K562 treated with DMSO at 1 percent for 48 hours (cell line): ENCODE data around the gene RBP3. TPM values are rescaled to one million over a fixed set of nuclear protein-coding genes. Genes with fewer than 3 reads are reported as not detected.

ENCODE experiments used
- total RNA-seq: library from RNA; unstranded; fragments of 300-600 nt; gene quantifications from 2 replicates; pipeline ENCODE4 v1.2.3, GENCODE V29; 2022; ENCODE audit warnings: low replicate concordance; ENCODE audit errors: extremely low read depth

The RBP3 gene
- not detected in 2 replicates for total RNA-seq

GRCh38 chr10:47348138-47348651 is at the start of gene RBP3:
TSS of gene RBP3 (plus strand) at chr10:47348363. CDS start at chr10:47348485, 122 bp downstream.

DNA sequence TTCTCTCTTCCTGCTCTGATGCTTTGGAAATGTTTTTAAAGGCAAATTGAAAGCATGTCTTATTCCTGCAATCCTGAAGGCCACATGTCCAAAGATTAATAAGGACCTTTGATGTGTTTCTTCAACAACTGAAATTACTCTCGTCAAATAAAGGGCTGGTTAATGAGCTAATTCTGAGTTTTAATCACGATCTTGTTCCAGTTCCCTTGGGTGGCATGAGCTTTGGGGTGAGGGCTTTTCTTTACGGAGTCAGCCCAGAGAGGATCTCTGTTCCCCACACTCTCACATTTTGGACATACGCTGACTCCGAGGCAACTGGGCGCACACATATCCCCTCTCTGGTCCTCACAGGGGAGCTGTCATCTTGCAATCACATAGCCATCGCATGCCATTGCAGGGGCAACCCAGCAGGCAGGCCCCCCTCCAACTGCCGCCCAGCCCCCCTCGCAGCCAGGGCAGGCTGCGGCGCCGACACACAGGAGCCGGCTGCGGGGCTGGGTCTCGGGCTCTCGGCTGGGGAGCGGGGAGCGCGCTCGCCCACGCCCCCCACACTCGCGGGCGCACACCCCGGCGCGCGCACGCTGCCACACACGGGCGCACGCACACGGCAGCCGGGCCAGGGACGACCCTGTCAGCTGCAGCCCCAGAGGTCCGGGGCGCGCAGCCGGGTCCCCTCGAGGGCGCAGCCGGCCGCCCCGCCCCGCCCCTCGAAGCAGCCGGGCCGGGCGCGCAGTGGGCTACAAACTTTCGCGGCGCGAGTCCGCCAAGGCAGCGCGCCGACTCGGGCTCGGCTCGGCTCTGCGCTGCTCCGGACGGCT is 48.3 kb upstream of the RBP3 start, which contains the start of gene GDF10:
TSS of gene GDF10 (plus strand) at position 587 of the 818 bp plus-strand sequence. CDS start 455 bp downstream, outside the sequence.

GRCh38 chr10:47322300-47323061 is 25.7 kb upstream of the RBP3 start, which contains the start of gene GDF2:
TSS of gene GDF2 (plus strand) at chr10:47322454. CDS start at chr10:47322669, 215 bp downstream.

GRCh38 chr10:47384148-47384921 is 36.2 kb downstream of the RBP3 start, which contains the start of gene ZNF488:
TSS of gene ZNF488 (minus strand) at chr10:47384293. CDS start at chr10:47368829, 15,464 bp downstream.

Other genes starting within 250 kb of the RBP3 start
- gene GDF10, start 48.2 kb upstream of the RBP3 start, total RNA-seq = not detected in 2 replicates
- not detected in 2 replicates for gene GDF2, start 25.9 kb upstream of the RBP3 start, total RNA-seq
- not detected in 2 replicates for gene ZNF488, start 35.9 kb downstream of the RBP3 start, total RNA-seq
- gene ANXA8, start 135.8 kb downstream of the RBP3 start, total RNA-seq = not detected in 2 replicates
- not detected in 2 replicates for gene FAM25G, start 143.3 kb downstream of the RBP3 start, total RNA-seq
- not detected in 2 replicates for gene AGAP9, start 175.3 kb downstream of the RBP3 start, total RNA-seq